Transverse colon (tissue), 4 donors: ENCODE results near the gene LIG1.

ENCODE experiments used
- CTCF ChIP-seq, 5 experiments: fragments of 200-600 bp in 3 of 5; fragments of 450-650 bp in 2 of 5; sonication (generic) in 3 of 5; IDR thresholded peaks; 1 replicate in 2 of 5; 2 replicates in 3 of 5; pipeline ENCODE4 v1.5.1; 2016 to 2017; ENCODE audit warnings: antibody characterized with exemption in 5 of 5, inconsistent platforms in 3 of 5, mild to moderate bottlenecking in 2 of 5, moderate library complexity in 1 of 5
- POLR2AphosphoS5 ChIP-seq, 3 donors: sonication (generic); formaldehyde crosslinking; IDR thresholded peaks; one replicate each; pipeline ENCODE4 v1.6.1; 2016; ENCODE audit warnings: antibody characterized with exemption in 3 of 3

DNA sequence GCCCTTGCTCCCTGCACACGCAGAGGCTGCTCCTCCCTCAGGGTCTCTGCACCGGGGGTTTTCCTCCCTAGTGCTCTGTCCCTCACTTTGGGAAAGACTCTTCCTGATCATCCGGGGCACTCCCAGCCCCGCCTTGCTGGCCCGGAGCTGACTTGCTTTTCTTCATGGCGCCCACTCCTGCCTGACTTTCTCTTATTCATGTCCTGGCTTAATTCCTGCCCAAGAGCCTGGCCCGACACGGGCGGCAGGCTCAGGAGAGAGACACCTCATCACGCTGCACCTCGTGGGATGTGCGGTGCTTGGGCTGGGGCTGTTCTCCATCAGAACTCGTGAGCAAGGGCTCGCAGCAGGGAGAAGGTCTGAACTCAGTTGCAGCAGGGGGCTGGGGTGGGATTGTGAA, 47.7 kb downstream of the LIG1 start:
- no peak for TF ChIP-seq CTCF (IDR thresholded peaks at IDR 0.05)
- no peak for TF ChIP-seq POLR2AphosphoS5 (IDR thresholded peaks at IDR 0.05)
